LNCAP (cell line): ENCODE measurements around the gene TRAPPC10.

Experiments
- CTCF ChIP-seq: fragments of 450-650 bp; IDR thresholded peaks from 2 replicates; pipeline ENCODE4 v1.5.1; 2017; ENCODE audit warnings: mild to moderate bottlenecking

The TRAPPC10 gene

GRCh38 chr21:44029460-44030087 is 17.5 kb downstream of the TRAPPC10 start:
- no peak for TF ChIP-seq CTCF

- TF ChIP-seq CTCF: no peak
Observed at GRCh38 chr21:44035244-44035643, 23.1 kb downstream of the TRAPPC10 start.

DNA sequence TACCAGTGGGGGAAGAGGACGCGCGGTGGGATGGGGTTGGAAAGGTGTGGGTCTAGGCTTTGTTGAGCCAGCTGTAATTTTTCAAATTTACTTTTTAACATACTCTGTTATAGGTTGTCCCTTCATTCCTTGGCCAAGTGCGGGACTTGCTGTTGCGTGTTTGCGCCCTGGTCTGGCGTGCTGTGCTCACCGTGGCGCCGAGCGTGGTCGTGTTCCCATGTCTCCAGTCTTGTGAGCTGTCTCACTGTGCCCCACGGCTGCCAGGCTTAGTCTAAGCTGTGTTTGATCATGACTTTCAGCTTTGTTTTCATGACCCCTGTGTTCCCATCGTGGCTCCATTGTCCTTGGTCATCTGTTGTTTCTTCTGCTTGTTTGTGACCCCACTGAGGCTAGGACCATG is 26.0 kb downstream of the TRAPPC10 start:
- no peak for TF ChIP-seq CTCF

- no peak for TF ChIP-seq CTCF
Observed at GRCh38 chr21:44039828-44040227, 27.7 kb downstream of the TRAPPC10 start.

GRCh38 chr21:44043613-44044012 is 31.5 kb downstream of the TRAPPC10 start:
- no peak for TF ChIP-seq CTCF

- no peak for TF ChIP-seq CTCF
Observed at GRCh38 chr21:44046734-44047133, 34.6 kb downstream of the TRAPPC10 start.

DNA sequence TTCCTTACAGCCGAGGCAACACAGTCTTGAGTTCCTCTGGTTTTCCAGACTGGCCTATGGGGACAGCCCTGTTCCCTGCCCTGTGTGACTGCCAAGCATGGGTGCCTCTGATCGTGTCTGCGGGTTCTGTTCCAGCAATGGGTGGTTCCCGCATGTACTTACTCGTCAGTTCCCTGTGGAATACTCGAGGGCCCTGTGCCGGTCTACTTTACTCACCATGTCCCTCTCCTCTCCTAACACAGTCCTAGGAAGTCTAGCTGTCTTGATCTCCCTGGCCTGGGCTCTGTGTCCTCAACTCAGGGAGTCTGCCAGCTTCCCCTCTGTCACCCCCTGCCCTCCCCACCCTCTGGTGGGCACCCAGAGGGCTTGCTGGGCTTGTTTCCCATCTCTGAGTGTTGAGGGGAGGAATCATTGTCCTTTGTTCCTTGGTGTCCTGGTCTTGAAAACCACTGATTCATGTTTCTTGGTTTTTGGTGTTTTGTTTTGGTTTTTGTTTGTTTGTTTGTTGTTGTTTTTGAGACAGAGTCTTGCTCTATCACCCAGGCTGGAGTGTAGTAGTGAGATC is 36.0 kb downstream of the TRAPPC10 start:
- TF ChIP-seq CTCF: no peak

- no peak; the same call in 1 of the 2 replicates for TF ChIP-seq CTCF
Observed at GRCh38 chr21:44049182-44049581, 37.1 kb downstream of the TRAPPC10 start.
